Stimulated activated CD8-positive, alpha-beta memory T cell treated with anti-CD3 and anti-CD28 coated beads, Interleukin-4, amount 100 ng/mL, for 24 hours (primary cell): ENCODE results near the gene RTL1.

Source experiments
- DNase-seq: peaks from one replicate; pipeline ENCODE4 v3.0.0-alpha.2; 2020; ENCODE audit warnings: low read depth

Gene RTL1

GRCh38 chr14:100903672-100904185 is at the start of gene RTL1:
Gene RTL1 (minus strand): TSS chr14:100903722. CDS start chr14:100884788, 18,934 bp downstream.
- DNase-seq: no peak

- DNase-seq: no peak
Observed at GRCh38 chr14:100950024-100950423, 46.5 kb upstream of the RTL1 start.

GRCh38 chr14:100944052-100944451 is 40.5 kb upstream of the RTL1 start:
- no peak for DNase-seq

GRCh38 chr14:100930270-100930669 is 26.7 kb upstream of the RTL1 start:
- DNase-seq: no peak

- no peak for DNase-seq
Observed at GRCh38 chr14:100915560-100915959, 12.0 kb upstream of the RTL1 start.

- DNase-seq: no peak
Observed at GRCh38 chr14:100914597-100915021, 11.1 kb upstream of the RTL1 start.

GRCh38 chr14:100911665-100912316 is 8.3 kb upstream of the RTL1 start:
- no peak for DNase-seq

GRCh38 chr14:100910888-100911664 is 7.6 kb upstream of the RTL1 start:
- no peak for DNase-seq

GRCh38 chr14:100909439-100909838 is 5.9 kb upstream of the RTL1 start:
- no peak for DNase-seq

GRCh38 chr14:100907240-100907639 is 3.7 kb upstream of the RTL1 start:
- DNase-seq: no peak

GRCh38 chr14:100906420-100906819 is 2.9 kb upstream of the RTL1 start:
- DNase-seq: no peak

GRCh38 chr14:100905166-100905565 is 1.6 kb upstream of the RTL1 start:
- no peak for DNase-seq

GRCh38 chr14:100904307-100905087 is 975 bp upstream of the RTL1 start:
- DNase-seq: no peak

- DNase-seq: no peak
Observed at GRCh38 chr14:100903134-100903468, 421 bp downstream of the RTL1 start.

GRCh38 chr14:100902295-100903133 is 1.0 kb downstream of the RTL1 start:
- no peak for DNase-seq

- no peak for DNase-seq
Observed at GRCh38 chr14:100901391-100902183, 1.9 kb downstream of the RTL1 start.

GRCh38 chr14:100900837-100901390 is 2.6 kb downstream of the RTL1 start:
- no peak for DNase-seq

- DNase-seq: no peak
Observed at GRCh38 chr14:100899884-100900771, 3.4 kb downstream of the RTL1 start.
